ENCODE data around the gene TRAF3IP1.

TRAF3IP1 gene

DNA sequence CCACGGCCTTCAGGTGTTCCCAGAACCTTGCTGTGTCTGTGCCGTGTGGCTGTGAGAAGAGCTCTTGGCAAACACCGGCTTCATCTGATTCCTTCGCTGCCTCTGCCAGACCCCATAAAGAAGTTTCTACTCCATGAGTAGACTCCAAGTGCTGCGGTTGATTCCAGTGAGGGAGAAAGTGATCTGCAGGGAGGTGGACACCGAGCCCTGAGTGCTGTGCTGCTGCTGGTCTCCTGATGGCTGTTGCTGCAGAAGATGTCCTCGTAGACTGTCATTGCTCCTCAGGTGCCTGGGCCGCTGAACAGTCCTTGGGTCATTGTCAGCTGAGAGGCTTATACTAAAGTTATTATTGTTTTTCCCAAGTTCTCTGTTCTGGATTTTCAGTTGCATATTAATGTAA is 126.1 kb downstream of the TRAF3IP1 start:
- Histone ChIP-seq H3K27ac (ENCODE audit: low read depth, low read length) (no peak overlapping the region), H3K18ac (ENCODE audit: low read length) (no peak overlapping the region), H3K27me3 (ENCODE audit: insufficient read depth, low read length, poor library complexity) (no peaks in the 10 kb centered on the region), H3K4me2 (ENCODE audit: low read length) (no peak overlapping the region), H3K79me2 (ENCODE audit: control insufficient read depth, insufficient read depth, low read length) (peaks cover 4% of the 10 kb centered on the region), H3K56ac (ENCODE audit: low read length) (no peak overlapping the region), H3K4me1 (ENCODE audit: control insufficient read depth, low read depth, low read length) (no peaks in the 10 kb centered on the region), H3K4me3 (ENCODE audit: low read length) (no peak overlapping the region), H3K4ac (ENCODE audit: low read depth, low read length) (no peak overlapping the region), H3K23ac (ENCODE audit: low read length) (no peak overlapping the region), H2BK120ac (ENCODE audit: low read depth, low read length) (no peak overlapping the region), H4K5ac (ENCODE audit: low read length) (no peak overlapping the region), H3K36me3 (ENCODE audit: control insufficient read depth, insufficient read depth, low read length) (peaks cover 11% of the 10 kb centered on the region), H2AK5ac (ENCODE audit: low read length) (no peak overlapping the region), H2BK5ac (ENCODE audit: low read length) (no peak overlapping the region), H2BK15ac (replicated peaks; ENCODE audit: low read depth) (no peak overlapping the region), H4K8ac (ENCODE audit: low read depth, low read length) (no peak overlapping the region), H3K9ac (ENCODE audit: low read length) (no peak overlapping the region), H3K79me1 (ENCODE audit: low read length) (peaks cover 14% of the 10 kb centered on the region)
- DNase-seq: no peak
- WGBS (ENCODE audit: extremely low coverage, insufficient coverage, low lambda C conversion rate): no CpG with 5 or more reads among the region's 8 CpGs

DNA sequence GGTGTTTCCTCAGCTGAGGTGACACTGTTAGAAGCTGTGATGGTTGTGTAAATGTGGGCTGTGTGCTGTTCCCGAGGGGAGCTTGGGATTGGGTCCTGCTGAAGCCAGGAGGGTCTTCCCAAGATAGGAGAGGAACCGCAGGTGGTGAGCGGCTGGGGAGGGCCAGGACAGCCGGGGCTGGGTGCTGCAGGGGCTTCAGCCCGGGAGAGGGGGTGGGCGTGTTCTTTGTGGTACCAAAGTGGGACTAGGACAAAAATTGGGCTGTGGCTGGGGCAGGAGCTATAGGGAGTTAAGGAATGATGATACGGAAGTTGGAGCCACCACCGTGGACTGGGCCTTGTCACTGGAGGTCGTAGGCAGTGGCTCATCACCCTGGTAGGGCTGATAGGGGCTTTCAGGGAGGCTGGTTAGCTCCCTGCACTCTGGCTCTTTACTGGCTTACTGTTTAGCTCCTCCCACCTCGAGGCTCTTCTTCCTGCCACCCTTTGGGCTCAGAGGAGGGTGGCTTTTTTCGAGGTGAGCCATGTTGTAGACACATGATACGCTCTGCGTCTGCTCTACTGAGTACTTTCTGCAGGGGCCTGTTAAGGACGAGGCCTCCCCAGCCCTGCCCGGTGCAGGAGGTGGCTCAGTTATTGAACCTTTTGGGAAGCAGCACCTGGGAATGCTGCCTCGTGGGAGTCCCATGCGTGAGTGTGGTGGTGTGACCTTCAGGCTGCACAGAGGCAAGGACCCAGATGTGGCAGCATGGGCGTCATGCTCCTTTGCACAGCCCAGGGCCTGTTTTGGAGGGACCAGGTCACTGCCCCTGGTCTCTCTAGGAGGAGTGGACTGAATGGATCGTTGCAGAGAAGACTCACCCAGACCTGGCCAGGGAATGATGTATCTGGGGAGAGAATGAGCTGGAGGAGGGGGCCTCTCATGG is 128.0 kb downstream of the TRAF3IP1 start:
- Histone ChIP-seq H3K79me1 (ENCODE audit: low read length) (peaks cover 10% of the 10 kb centered on the region), H3K4me3 (ENCODE audit: low read length) (no peak overlapping the region), H4K5ac (ENCODE audit: low read length) (no peak overlapping the region), H2BK15ac (replicated peaks; ENCODE audit: low read depth) (no peak overlapping the region), H3K18ac (ENCODE audit: low read length) (no peak overlapping the region), H2AK5ac (ENCODE audit: low read length) (no peak overlapping the region), H2BK5ac (ENCODE audit: low read length) (no peak overlapping the region), H3K27me3 (ENCODE audit: insufficient read depth, low read length, poor library complexity) (no peaks in the 10 kb centered on the region), H3K4me1 (ENCODE audit: control insufficient read depth, low read depth, low read length) (no peaks in the 10 kb centered on the region), H3K79me2 (ENCODE audit: control insufficient read depth, insufficient read depth, low read length) (no peaks in the 10 kb centered on the region), H3K27ac (ENCODE audit: low read depth, low read length) (no peak overlapping the region), H3K36me3 (ENCODE audit: control insufficient read depth, insufficient read depth, low read length) (peaks cover 11% of the 10 kb centered on the region), H2BK120ac (ENCODE audit: low read depth, low read length) (no peak overlapping the region), H4K8ac (ENCODE audit: low read depth, low read length) (no peak overlapping the region), H3K56ac (ENCODE audit: low read length) (no peak overlapping the region), H3K4me2 (ENCODE audit: low read length) (no peak overlapping the region), H3K4ac (ENCODE audit: low read depth, low read length) (no peak overlapping the region), H3K23ac (ENCODE audit: low read length) (no peak overlapping the region), H3K9ac (ENCODE audit: low read length) (no peak overlapping the region)
- no CpG with 5 or more reads among the region's 19 CpGs for WGBS (ENCODE audit: extremely low coverage, insufficient coverage, low lambda C conversion rate)
- no peak for DNase-seq

DNA sequence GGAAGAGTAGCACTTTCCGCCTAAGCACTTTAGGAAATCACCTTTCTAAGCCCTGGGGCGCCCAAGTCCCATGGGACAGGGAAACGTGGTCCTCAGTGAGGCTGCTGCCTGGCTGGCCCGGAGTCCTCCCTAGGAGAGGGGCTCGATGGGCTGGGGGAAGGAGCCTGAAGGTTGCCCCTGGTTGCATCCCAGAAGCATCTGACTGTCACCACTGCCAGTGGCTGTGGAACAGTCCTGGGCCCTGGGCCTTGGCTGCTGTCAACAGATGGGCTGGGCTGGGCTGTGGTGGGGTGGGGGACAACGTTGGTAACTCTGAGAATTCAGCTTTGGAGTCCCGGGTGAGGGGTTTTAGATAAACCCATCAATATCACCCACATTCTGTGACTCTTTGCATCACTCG is 128.9 kb downstream of the TRAF3IP1 start:
- no peak overlapping the region for H2BK120ac ChIP-seq (ENCODE audit: low read depth, low read length)
- H3K4me2 ChIP-seq (ENCODE audit: low read length): no peak overlapping the region
- H4K8ac ChIP-seq (ENCODE audit: low read depth, low read length): no peak overlapping the region
- H3K27me3 ChIP-seq (ENCODE audit: insufficient read depth, low read length, poor library complexity): no peaks in the 10 kb centered on the region
- peaks cover 9% of the 10 kb centered on the region for H3K79me1 ChIP-seq (ENCODE audit: low read length)
- no peak overlapping the region for H3K18ac ChIP-seq (ENCODE audit: low read length)
- no peak overlapping the region for H2BK5ac ChIP-seq (ENCODE audit: low read length)
- H4K5ac ChIP-seq (ENCODE audit: low read length): no peak overlapping the region
- no peak overlapping the region for H3K56ac ChIP-seq (ENCODE audit: low read length)
- H3K79me2 ChIP-seq (ENCODE audit: control insufficient read depth, insufficient read depth, low read length): no peaks in the 10 kb centered on the region
- DNase-seq: no peak
- H2AK5ac ChIP-seq (ENCODE audit: low read length): no peak overlapping the region
- H3K4me1 ChIP-seq (ENCODE audit: control insufficient read depth, low read depth, low read length): no peaks in the 10 kb centered on the region
- H3K9ac ChIP-seq (ENCODE audit: low read length): no peak overlapping the region
- no peak overlapping the region for H3K27ac ChIP-seq (ENCODE audit: low read depth, low read length)
- no peak overlapping the region for H2BK15ac ChIP-seq (replicated peaks; ENCODE audit: low read depth)
- H3K23ac ChIP-seq (ENCODE audit: low read length): no peak overlapping the region
- WGBS (ENCODE audit: extremely low coverage, insufficient coverage, low lambda C conversion rate): no CpG with 5 or more reads among the region's 8 CpGs
- H3K4me3 ChIP-seq (ENCODE audit: low read length): no peak overlapping the region
- H3K4ac ChIP-seq (ENCODE audit: low read depth, low read length): no peak overlapping the region
- H3K36me3 ChIP-seq (ENCODE audit: control insufficient read depth, insufficient read depth, low read length): peaks cover 10% of the 10 kb centered on the region

DNA sequence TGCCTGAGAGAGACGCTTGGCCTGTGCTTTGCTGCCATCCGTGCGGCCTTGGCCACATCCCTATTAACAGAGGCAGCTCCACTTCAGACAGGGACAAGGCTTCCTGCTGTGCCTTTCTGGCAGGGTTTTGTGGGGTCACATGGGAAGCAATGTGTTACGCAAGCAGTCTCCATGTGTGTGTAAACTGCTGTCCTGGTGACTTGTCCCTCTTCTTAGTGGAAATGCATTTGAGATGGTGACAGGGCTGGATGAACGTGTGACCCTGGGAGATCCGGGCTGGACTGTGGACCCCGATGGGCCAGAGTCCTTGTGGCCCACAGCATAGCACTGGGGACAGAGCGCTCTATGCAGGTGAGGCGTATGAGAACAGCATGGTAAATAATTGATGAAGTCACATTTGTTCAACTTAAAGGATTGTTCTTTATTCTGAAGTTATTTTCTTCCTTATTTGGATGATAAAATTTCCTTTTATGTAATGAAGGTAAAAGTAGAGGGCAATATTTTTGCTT is 129.6 kb downstream of the TRAF3IP1 start:
- no peak overlapping the region for H3K4me2 ChIP-seq (ENCODE audit: low read length)
- peak; percentile 29 for DNase-seq
- H3K9ac ChIP-seq (ENCODE audit: low read length): no peak overlapping the region
- no peak overlapping the region for H2BK120ac ChIP-seq (ENCODE audit: low read depth, low read length)
- no CpG with 5 or more reads among the region's 9 CpGs for WGBS (ENCODE audit: extremely low coverage, insufficient coverage, low lambda C conversion rate)
- no peak overlapping the region for H3K27ac ChIP-seq (ENCODE audit: low read depth, low read length)
- H3K27me3 ChIP-seq (ENCODE audit: insufficient read depth, low read length, poor library complexity): no peaks in the 10 kb centered on the region
- H3K4me3 ChIP-seq (ENCODE audit: low read length): no peak overlapping the region
- H3K4me1 ChIP-seq (ENCODE audit: control insufficient read depth, low read depth, low read length): no peaks in the 10 kb centered on the region
- H3K18ac ChIP-seq (ENCODE audit: low read length): no peak overlapping the region
- no peak overlapping the region for H2AK5ac ChIP-seq (ENCODE audit: low read length)
- no peak overlapping the region for H4K5ac ChIP-seq (ENCODE audit: low read length)
- H2BK5ac ChIP-seq (ENCODE audit: low read length): no peak overlapping the region
- peaks cover 9% of the 10 kb centered on the region for H3K79me1 ChIP-seq (ENCODE audit: low read length)
- peaks cover 7% of the 10 kb centered on the region for H3K36me3 ChIP-seq (ENCODE audit: control insufficient read depth, insufficient read depth, low read length)
- H3K79me2 ChIP-seq (ENCODE audit: control insufficient read depth, insufficient read depth, low read length): no peaks in the 10 kb centered on the region
- no peak overlapping the region for H3K4ac ChIP-seq (ENCODE audit: low read depth, low read length)
- H3K23ac ChIP-seq (ENCODE audit: low read length): no peak overlapping the region
- H4K8ac ChIP-seq (ENCODE audit: low read depth, low read length): no peak overlapping the region
- no peak overlapping the region for H2BK15ac ChIP-seq (replicated peaks; ENCODE audit: low read depth)
- no peak overlapping the region for H3K56ac ChIP-seq (ENCODE audit: low read length)

DNA sequence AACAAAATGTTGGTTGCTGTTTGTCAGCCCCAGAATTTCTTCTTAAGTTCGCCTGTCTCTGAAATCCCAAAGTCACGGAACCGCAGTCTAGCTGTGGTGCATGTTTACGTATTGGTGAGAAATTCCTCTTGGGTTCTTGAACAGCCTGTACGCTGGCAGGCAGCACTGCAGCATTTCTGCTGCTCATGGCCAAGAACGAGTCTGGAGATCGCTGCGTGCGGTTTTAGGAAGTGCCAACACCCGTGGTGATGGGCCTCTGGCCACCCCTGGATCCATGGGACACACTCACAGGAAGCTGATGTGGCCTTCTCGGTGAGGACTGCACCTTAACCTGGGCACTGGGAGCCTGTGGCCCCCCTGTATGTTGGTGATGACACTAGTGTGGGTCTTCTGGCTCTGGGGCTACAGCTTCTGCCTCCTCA is 130.1 kb downstream of the TRAF3IP1 start:
- H3K79me2 ChIP-seq (ENCODE audit: control insufficient read depth, insufficient read depth, low read length): no peaks in the 10 kb centered on the region
- no peak overlapping the region for H3K27ac ChIP-seq (ENCODE audit: low read depth, low read length)
- H3K4me3 ChIP-seq (ENCODE audit: low read length): no peak overlapping the region
- no peaks in the 10 kb centered on the region for H3K4me1 ChIP-seq (ENCODE audit: control insufficient read depth, low read depth, low read length)
- H3K79me1 ChIP-seq (ENCODE audit: low read length): peaks cover 9% of the 10 kb centered on the region
- H2BK15ac ChIP-seq (replicated peaks; ENCODE audit: low read depth): no peak overlapping the region
- H2BK5ac ChIP-seq (ENCODE audit: low read length): no peak overlapping the region
- no peak overlapping the region for H3K23ac ChIP-seq (ENCODE audit: low read length)
- H4K8ac ChIP-seq (ENCODE audit: low read depth, low read length): no peak overlapping the region
- no peak overlapping the region for H2BK120ac ChIP-seq (ENCODE audit: low read depth, low read length)
- H3K36me3 ChIP-seq (ENCODE audit: control insufficient read depth, insufficient read depth, low read length): peaks cover 7% of the 10 kb centered on the region
- no peaks in the 10 kb centered on the region for H3K27me3 ChIP-seq (ENCODE audit: insufficient read depth, low read length, poor library complexity)
- H4K5ac ChIP-seq (ENCODE audit: low read length): no peak overlapping the region
- no peak overlapping the region for H3K4me2 ChIP-seq (ENCODE audit: low read length)
- no peak overlapping the region for H3K4ac ChIP-seq (ENCODE audit: low read depth, low read length)
- H3K56ac ChIP-seq (ENCODE audit: low read length): no peak overlapping the region
- H2AK5ac ChIP-seq (ENCODE audit: low read length): no peak overlapping the region
- WGBS (ENCODE audit: extremely low coverage, insufficient coverage, low lambda C conversion rate): no CpG with 5 or more reads among the region's 11 CpGs
- DNase-seq: no peak
- H3K18ac ChIP-seq (ENCODE audit: low read length): no peak overlapping the region
- H3K9ac ChIP-seq (ENCODE audit: low read length): no peak overlapping the region
